Tibial nerve (tissue), 3 donors: ENCODE measurements around the gene IQCC.

Source experiments
- POLR2A ChIP-seq, 2 donors: fragments of 450-650 bp; IDR thresholded peaks; one replicate each; pipeline ENCODE4 v1.6.1; 2017; ENCODE audit warnings: antibody characterized with exemption in 2 of 2, mild to moderate bottlenecking in 2 of 2, moderate library complexity in 2 of 2
- TF ChIP-seq, protein P1 (sequence below), 5 experiments: fragments of 200-600 bp in 3 of 5; fragments of 450-650 bp in 2 of 5; sonication (generic) in 3 of 5; IDR thresholded peaks; one replicate each; pipeline ENCODE4 v1.5.1; 2016 to 2019; ENCODE audit warnings: antibody characterized with exemption in 5 of 5, mild to moderate bottlenecking in 3 of 5, moderate library complexity in 2 of 5

DNA sequence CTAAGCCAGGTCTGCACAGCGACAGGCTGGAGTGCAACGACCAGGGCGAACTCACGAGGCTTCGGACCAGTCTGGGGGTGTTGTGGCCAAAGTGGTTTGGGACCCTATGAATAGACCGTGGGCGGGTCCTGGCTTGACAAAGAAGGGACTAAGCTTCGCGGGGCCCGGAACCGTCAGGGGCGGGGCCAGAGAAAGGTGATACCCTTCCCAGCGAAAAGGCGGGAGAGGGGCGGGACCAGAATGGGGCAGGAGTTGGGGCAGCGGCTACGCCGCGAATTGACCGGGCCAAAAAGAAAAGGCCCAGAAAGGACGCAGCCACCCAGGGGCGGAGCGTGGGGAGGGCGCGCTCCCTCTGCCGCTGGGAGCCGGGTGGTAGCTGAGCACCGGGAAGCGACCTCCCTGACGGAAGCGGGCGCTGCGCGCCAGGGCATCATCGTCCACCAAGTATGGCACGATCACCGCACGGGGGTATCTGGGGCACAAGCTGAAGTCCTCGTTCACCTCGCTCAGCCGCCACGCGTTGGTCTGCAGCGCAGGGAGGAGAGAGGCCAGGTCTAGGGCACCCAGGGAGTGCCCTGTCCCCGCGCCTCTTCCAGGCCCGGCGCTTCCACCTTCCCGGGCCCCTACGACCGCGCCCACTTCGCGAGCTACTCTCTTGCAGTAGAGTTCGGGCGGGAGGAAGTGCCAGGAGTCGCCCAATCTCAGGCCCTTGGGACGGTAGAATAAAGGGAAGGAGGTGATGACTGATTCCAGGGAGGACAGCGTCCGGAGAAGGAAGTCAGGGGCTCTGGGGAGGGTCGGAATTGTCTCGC lies 34.9 kb downstream of the IQCC start:
- TF ChIP-seq, protein P1, sequence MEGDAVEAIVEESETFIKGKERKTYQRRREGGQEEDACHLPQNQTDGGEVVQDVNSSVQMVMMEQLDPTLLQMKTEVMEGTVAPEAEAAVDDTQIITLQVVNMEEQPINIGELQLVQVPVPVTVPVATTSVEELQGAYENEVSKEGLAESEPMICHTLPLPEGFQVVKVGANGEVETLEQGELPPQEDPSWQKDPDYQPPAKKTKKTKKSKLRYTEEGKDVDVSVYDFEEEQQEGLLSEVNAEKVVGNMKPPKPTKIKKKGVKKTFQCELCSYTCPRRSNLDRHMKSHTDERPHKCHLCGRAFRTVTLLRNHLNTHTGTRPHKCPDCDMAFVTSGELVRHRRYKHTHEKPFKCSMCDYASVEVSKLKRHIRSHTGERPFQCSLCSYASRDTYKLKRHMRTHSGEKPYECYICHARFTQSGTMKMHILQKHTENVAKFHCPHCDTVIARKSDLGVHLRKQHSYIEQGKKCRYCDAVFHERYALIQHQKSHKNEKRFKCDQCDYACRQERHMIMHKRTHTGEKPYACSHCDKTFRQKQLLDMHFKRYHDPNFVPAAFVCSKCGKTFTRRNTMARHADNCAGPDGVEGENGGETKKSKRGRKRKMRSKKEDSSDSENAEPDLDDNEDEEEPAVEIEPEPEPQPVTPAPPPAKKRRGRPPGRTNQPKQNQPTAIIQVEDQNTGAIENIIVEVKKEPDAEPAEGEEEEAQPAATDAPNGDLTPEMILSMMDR (IDR thresholded peaks at IDR 0.05) = peak in 3 of 5 experiments; percentile 20 to 56 (median 25)
- TF ChIP-seq POLR2A (IDR thresholded peaks at IDR 0.05) = peak in 1 of 2 donors; percentile 57
